Lung (tissue), 12 donors: ENCODE measurements around the gene SMCO3. TPM values are rescaled to one million over a fixed set of nuclear protein-coding genes. Genes with fewer than 3 reads are reported as not detected.
A peak's percentile ranks its signal among the peaks of the same experiment; 100 is the strongest.

ENCODE experiments used
- ATAC-seq: fragments of 200-7000 bp; cut with Tn5 transposase; one replicate; pipeline ENCODE4 v1.9.1; 2020; ENCODE audit warnings: moderate number of reproducible peaks; ENCODE audit not compliant: insufficient read depth, low FRiP score
- DNase-seq, 3 donors: peaks; one replicate each; pipeline ENCODE4 v3.0.0-alpha.2; 2013 to 2017
- H3K27ac ChIP-seq, 2 donors: one replicate each; pipeline ENCODE4 v1.5.1; 2013; ENCODE audit warnings: mild to moderate bottlenecking in 2 of 2, moderate library complexity in 2 of 2, control low read depth in 1 of 2, inconsistent platforms in 1 of 2, low read depth in 1 of 2, low read length in 1 of 2
- H3K27me3 ChIP-seq, 3 donors: one replicate each; pipeline ENCODE4 v1.5.1; 2013; ENCODE audit warnings: low read length in 2 of 3; ENCODE audit not compliant: control insufficient read depth in 3 of 3, insufficient read depth in 3 of 3
- H3K36me3 ChIP-seq, 4 donors: one replicate each; pipeline ENCODE4 v1.5.1; 2013; ENCODE audit warnings: low read length in 4 of 4, mild to moderate bottlenecking in 1 of 4, moderate library complexity in 1 of 4; ENCODE audit not compliant: control insufficient read depth in 4 of 4, insufficient read depth in 4 of 4
- H3K4me1 ChIP-seq, 5 donors: one replicate each; pipeline ENCODE4 v1.5.1; 2013; ENCODE audit warnings: low read length in 5 of 5, mild to moderate bottlenecking in 2 of 5, moderate library complexity in 1 of 5; ENCODE audit not compliant: control insufficient read depth in 5 of 5, insufficient read depth in 5 of 5
- H3K4me3 ChIP-seq: one replicate; pipeline ENCODE4 v1.5.1; 2013; ENCODE audit warnings: mild to moderate bottlenecking, control low read depth, moderate library complexity
- H3K9ac ChIP-seq, 2 donors: one replicate each; pipeline ENCODE4 v1.5.1; 2013; ENCODE audit warnings: low read length in 2 of 2, control low read depth in 1 of 2; ENCODE audit not compliant: insufficient read depth in 1 of 2
- H3K9me3 ChIP-seq, 4 donors: one replicate each; pipeline ENCODE4 v1.5.1; 2013; ENCODE audit warnings: low read length in 3 of 4, mild to moderate bottlenecking in 1 of 4, moderate library complexity in 1 of 4; ENCODE audit not compliant: control insufficient read depth in 4 of 4, insufficient read depth in 3 of 4
- WGBS, 2 donors: extraction: QIAGEN DNeasy Blood & Tissue Kit; methylation state at CpG; one replicate each; pipeline ENCODE4 v1.1.7; 2013; 5-methylcytosine and 5-hydroxymethylcytosine counted together
- polyA plus RNA-seq, 2 donors: library from polyadenylated mRNA; stranded (reverse); fragments of 200-250 nt; gene quantifications; one replicate each; pipeline ENCODE4 v1.2.1, GENCODE V29; 2013
- total RNA-seq, 2 donors: library from RNA; depleted of rRNA in 1 of 2; stranded (reverse); fragments of >200 nt in 1 of 2; gene quantifications; one replicate each; pipeline ENCODE4 v1.2.1, GENCODE V29; 2014 to 2021
- TF ChIP-seq, protein P1 (sequence below): IDR thresholded peaks from 2 replicates; pipeline ENCODE4 v1.5.1; 2012; ENCODE audit warnings: mild to moderate bottlenecking; ENCODE audit errors: control extremely low read depth, extremely low read depth
- donor health status: control.
- donor health status: control.
- donor health status: Bipolar disorder and iron deficiency.
- donor health status: healthy.
- donor health status: DM: yes; HTN: yes; CAD: no.

The SMCO3 gene
- total and polyA plus RNA-seq, 4 donors, result 0.27 to 1.3 (median 0.70) TPM

DNA sequence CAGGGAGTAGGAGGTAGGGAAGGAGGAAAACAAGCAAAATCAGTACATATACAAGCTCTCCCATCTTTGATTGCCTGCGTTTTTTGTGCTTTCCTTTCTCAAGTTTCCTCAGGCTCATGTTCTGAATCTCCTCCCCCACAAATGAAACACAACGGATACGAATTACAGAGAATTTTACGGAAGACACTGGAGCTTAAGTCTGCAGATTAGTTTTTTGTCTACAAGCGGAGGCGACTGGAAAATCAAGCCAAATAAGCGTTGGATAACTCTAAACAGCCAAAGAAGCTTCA, 11.3 kb downstream of the SMCO3 start:
- DNase-seq, result peak in 1 of 3 donors; percentile 75
- TF ChIP-seq, protein P1, sequence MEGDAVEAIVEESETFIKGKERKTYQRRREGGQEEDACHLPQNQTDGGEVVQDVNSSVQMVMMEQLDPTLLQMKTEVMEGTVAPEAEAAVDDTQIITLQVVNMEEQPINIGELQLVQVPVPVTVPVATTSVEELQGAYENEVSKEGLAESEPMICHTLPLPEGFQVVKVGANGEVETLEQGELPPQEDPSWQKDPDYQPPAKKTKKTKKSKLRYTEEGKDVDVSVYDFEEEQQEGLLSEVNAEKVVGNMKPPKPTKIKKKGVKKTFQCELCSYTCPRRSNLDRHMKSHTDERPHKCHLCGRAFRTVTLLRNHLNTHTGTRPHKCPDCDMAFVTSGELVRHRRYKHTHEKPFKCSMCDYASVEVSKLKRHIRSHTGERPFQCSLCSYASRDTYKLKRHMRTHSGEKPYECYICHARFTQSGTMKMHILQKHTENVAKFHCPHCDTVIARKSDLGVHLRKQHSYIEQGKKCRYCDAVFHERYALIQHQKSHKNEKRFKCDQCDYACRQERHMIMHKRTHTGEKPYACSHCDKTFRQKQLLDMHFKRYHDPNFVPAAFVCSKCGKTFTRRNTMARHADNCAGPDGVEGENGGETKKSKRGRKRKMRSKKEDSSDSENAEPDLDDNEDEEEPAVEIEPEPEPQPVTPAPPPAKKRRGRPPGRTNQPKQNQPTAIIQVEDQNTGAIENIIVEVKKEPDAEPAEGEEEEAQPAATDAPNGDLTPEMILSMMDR, result no peak
- no peaks in the 10 kb centered on the region for H3K9me3 ChIP-seq
- WGBS, 2 donors, result 0 to 1% methylated on average over 7 of the region's 7 CpGs
- peak overlapping the region; percentile 96 for H3K4me3 ChIP-seq
- peak overlapping the region; percentile 98 to 99 for H3K9ac ChIP-seq
- H3K36me3 ChIP-seq, result peaks cover 3 to 19% (median 10%) of the 10 kb centered on the region in 4 donors
- no peaks in the 10 kb centered on the region for H3K27me3 ChIP-seq
- H3K27ac ChIP-seq, result peak overlapping the region; percentile 83 to 95
- no peak for ATAC-seq
- H3K4me1 ChIP-seq, result peaks cover 0 to 23% (median 8%) of the 10 kb centered on the region in 5 donors

DNA sequence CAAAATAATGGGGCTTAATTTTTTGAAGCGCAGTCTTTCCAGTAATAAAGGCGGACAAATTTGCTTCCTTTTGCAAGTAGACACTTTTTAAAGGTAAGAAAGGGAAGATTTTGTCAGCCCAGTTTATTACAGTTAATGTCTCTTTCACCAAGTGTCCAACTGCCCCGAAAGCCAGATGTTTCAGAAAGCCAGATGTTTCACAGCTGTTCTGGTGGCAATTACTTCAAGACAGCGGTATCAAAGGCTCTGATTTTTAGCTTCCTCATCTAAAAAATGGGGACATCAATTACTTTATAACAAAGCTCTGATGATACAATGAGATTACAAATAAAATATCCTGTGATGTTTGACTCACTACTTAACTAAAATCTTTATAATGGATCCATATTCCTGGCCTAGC, 11.7 kb downstream of the SMCO3 start:
- Histone ChIP-seq H3K4me1 (peaks cover 0 to 23% (median 8%) of the 10 kb centered on the region in 5 donors), H3K9ac (peak overlapping the region; percentile 98 to 99), H3K4me3 (no peak overlapping the region), H3K27me3 (no peaks in the 10 kb centered on the region), H3K27ac (no peak overlapping the region), H3K36me3 (peaks cover 3 to 23% (median 14%) of the 10 kb centered on the region in 4 donors), H3K9me3 (no peaks in the 10 kb centered on the region)
- WGBS, 2 donors, result 70 to 88% methylated on average over 4 of the region's 4 CpGs
- TF ChIP-seq, protein P1, result no peak
- peak in 2 of 3 donors; percentile 37 to 48 for DNase-seq
- no peak for ATAC-seq

DNA sequence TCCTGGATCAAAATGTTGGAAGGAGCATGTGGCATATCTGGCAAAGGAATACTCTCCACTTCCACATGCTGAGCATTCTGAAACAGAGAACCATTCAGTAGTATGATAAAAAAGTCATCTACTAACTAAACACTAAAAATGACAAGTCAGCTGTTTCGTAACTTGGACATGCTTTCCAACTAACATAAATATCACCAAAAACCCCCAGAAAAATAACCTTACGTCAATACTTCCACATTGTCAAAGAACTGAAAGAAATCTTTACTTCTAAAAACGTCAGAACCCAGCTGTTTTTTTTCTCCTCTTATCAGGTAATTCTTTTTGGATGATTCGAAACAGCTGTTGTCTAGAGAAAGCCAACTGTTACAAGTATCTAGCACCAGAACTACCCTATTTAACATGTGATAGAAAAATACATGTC, 18.9 kb downstream of the SMCO3 start:
- no peaks in the 10 kb centered on the region for H3K9me3 ChIP-seq
- H3K36me3 ChIP-seq, result peaks cover 16 to 59% (median 33%) of the 10 kb centered on the region in 4 donors
- no peaks in the 10 kb centered on the region for H3K27me3 ChIP-seq
- H3K4me3 ChIP-seq, result no peak overlapping the region
- peak overlapping the region in 1 of 2 donors; percentile 34 for H3K9ac ChIP-seq
- WGBS, 2 donors, result 71 to 76% methylated on average over 4 of the region's 4 CpGs
- TF ChIP-seq, protein P1, result no peak
- DNase-seq (peak; percentile 39 to 91 (median 89)), ATAC-seq (no peak)
- peaks cover 0 to 15% (median 0%) of the 10 kb centered on the region in 5 donors for H3K4me1 ChIP-seq
- no peak overlapping the region for H3K27ac ChIP-seq

DNA sequence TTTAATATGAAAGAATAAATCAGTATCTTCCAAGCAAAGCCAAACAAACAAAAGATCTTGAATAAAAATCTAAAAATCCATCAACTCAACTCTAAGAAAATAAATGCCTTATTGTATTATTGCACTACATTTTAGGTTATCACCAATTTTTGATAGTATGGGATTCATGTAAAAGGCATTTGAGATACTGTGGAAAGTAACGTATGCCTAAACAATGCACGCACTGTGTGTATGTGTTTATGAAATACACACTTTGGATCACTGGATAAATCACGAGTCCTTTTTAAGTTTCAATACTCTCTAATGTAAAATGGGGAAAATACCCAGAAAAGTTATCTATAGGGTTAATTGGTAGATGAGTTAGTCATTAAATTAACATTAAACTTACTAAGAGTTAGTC, 28.4 kb downstream of the SMCO3 start:
- 97% methylated on average over 3 of the region's 3 CpGs for WGBS, 2 donors
- Histone ChIP-seq H3K27me3 (no peaks in the 10 kb centered on the region), H3K9me3 (no peaks in the 10 kb centered on the region), H3K9ac (no peak overlapping the region), H3K27ac (no peak overlapping the region), H3K4me1 (no peaks in the 10 kb centered on the region), H3K4me3 (no peak overlapping the region), H3K36me3 (peaks cover 16 to 38% (median 22%) of the 10 kb centered on the region in 4 donors)
- TF ChIP-seq, protein P1, result no peak
- DNase-seq, result no peak
- ATAC-seq, result no peak
